ENCODE measurements around the gene SLC4A4.

Gene SLC4A4

GRCh38 chr4:71453531-71453930 is 114.7 kb downstream of the SLC4A4 start:
- Histone ChIP-seq H3K9ac (ENCODE audit: low read depth in 1 of 2, low read length in 2 of 2) (no peak overlapping the region), H3K36me3 (ENCODE audit: control insufficient read depth in 2 of 2, insufficient read depth in 2 of 2, low read length in 2 of 2) (peaks cover 11 to 22% of the 10 kb centered on the region in 2 donors), H3K27me3 (ENCODE audit: control insufficient read depth in 2 of 2, insufficient read depth in 2 of 2, low read length in 2 of 2) (no peaks in the 10 kb centered on the region), H3K4me1 (ENCODE audit: control insufficient read depth in 2 of 2, insufficient read depth in 2 of 2, low read length in 2 of 2) (no peaks in the 10 kb centered on the region), H3K9me3 (ENCODE audit: control insufficient read depth in 2 of 2, low read length in 2 of 2) (no peaks in the 10 kb centered on the region), H3K27ac (ENCODE audit: low read depth in 2 of 2, low read length in 2 of 2) (no peak overlapping the region), H3K4me3 (ENCODE audit: low read length in 2 of 2) (no peak overlapping the region)

- Histone ChIP-seq H3K27me3 (ENCODE audit: control insufficient read depth in 2 of 2, insufficient read depth in 2 of 2, low read length in 2 of 2) (no peaks in the 10 kb centered on the region), H3K9ac (ENCODE audit: low read depth in 1 of 2, low read length in 2 of 2) (no peak overlapping the region), H3K9me3 (ENCODE audit: control insufficient read depth in 2 of 2, low read length in 2 of 2) (no peaks in the 10 kb centered on the region), H3K4me3 (ENCODE audit: low read length in 2 of 2) (no peak overlapping the region), H3K27ac (ENCODE audit: low read depth in 2 of 2, low read length in 2 of 2) (no peak overlapping the region), H3K36me3 (ENCODE audit: control insufficient read depth in 2 of 2, insufficient read depth in 2 of 2, low read length in 2 of 2) (peaks cover 6 to 13% of the 10 kb centered on the region in 2 donors), H3K4me1 (ENCODE audit: control insufficient read depth in 2 of 2, insufficient read depth in 2 of 2, low read length in 2 of 2) (peaks cover 2 to 3% of the 10 kb centered on the region in 2 donors)
Observed at GRCh38 chr4:71456841-71457240, 118.0 kb downstream of the SLC4A4 start.

- Histone ChIP-seq H3K9me3 (ENCODE audit: control insufficient read depth in 2 of 2, low read length in 2 of 2) (no peaks in the 10 kb centered on the region), H3K27ac (ENCODE audit: low read depth in 2 of 2, low read length in 2 of 2) (peak overlapping the region in 1 of 2 donors; percentile 9)
Observed at GRCh38 chr4:71460371-71460770, 121.6 kb downstream of the SLC4A4 start.

GRCh38 chr4:71461422-71461821 is 122.6 kb downstream of the SLC4A4 start:
- peaks cover 3 to 13% of the 10 kb centered on the region in 2 donors for H3K36me3 ChIP-seq (ENCODE audit: control insufficient read depth in 2 of 2, insufficient read depth in 2 of 2, low read length in 2 of 2)
- H3K27me3 ChIP-seq (ENCODE audit: control insufficient read depth in 2 of 2, insufficient read depth in 2 of 2, low read length in 2 of 2), result no peaks in the 10 kb centered on the region
- peaks cover 2 to 3% of the 10 kb centered on the region in 2 donors for H3K4me1 ChIP-seq (ENCODE audit: control insufficient read depth in 2 of 2, insufficient read depth in 2 of 2, low read length in 2 of 2)
- H3K27ac ChIP-seq (ENCODE audit: low read depth in 2 of 2, low read length in 2 of 2), result no peak overlapping the region
- H3K9ac ChIP-seq (ENCODE audit: low read depth in 1 of 2, low read length in 2 of 2), result no peak overlapping the region
- no peak overlapping the region for H3K4me3 ChIP-seq (ENCODE audit: low read length in 2 of 2)
- no peaks in the 10 kb centered on the region for H3K9me3 ChIP-seq (ENCODE audit: control insufficient read depth in 2 of 2, low read length in 2 of 2)

More at GRCh38 chr4:71460371-71460770, 121.6 kb downstream of the SLC4A4 start:
- peaks cover 2 to 3% of the 10 kb centered on the region in 2 donors for H3K4me1 ChIP-seq (ENCODE audit: control insufficient read depth in 2 of 2, insufficient read depth in 2 of 2, low read length in 2 of 2)
- H3K4me3 ChIP-seq (ENCODE audit: low read length in 2 of 2), result no peak overlapping the region
- H3K27me3 ChIP-seq (ENCODE audit: control insufficient read depth in 2 of 2, insufficient read depth in 2 of 2, low read length in 2 of 2), result no peaks in the 10 kb centered on the region
- peaks cover 3 to 8% of the 10 kb centered on the region in 2 donors for H3K36me3 ChIP-seq (ENCODE audit: control insufficient read depth in 2 of 2, insufficient read depth in 2 of 2, low read length in 2 of 2)
- H3K9ac ChIP-seq (ENCODE audit: low read depth in 1 of 2, low read length in 2 of 2), result no peak overlapping the region

GRCh38 chr4:71466775-71467174 is 128.0 kb downstream of the SLC4A4 start:
- peaks cover 10 to 32% of the 10 kb centered on the region in 2 donors for H3K36me3 ChIP-seq (ENCODE audit: control insufficient read depth in 2 of 2, insufficient read depth in 2 of 2, low read length in 2 of 2)
- no peak overlapping the region for H3K27ac ChIP-seq (ENCODE audit: low read depth in 2 of 2, low read length in 2 of 2)
- no peak overlapping the region for H3K9ac ChIP-seq (ENCODE audit: low read depth in 1 of 2, low read length in 2 of 2)

GRCh38 chr4:71468116-71468710 is 129.4 kb downstream of the SLC4A4 start:
- Histone ChIP-seq H3K9ac (ENCODE audit: low read depth in 1 of 2, low read length in 2 of 2) (no peak overlapping the region), H3K9me3 (ENCODE audit: control insufficient read depth in 2 of 2, low read length in 2 of 2) (no peaks in the 10 kb centered on the region), H3K27me3 (ENCODE audit: control insufficient read depth in 2 of 2, insufficient read depth in 2 of 2, low read length in 2 of 2) (no peaks in the 10 kb centered on the region), H3K4me3 (ENCODE audit: low read length in 2 of 2) (no peak overlapping the region), H3K4me1 (ENCODE audit: control insufficient read depth in 2 of 2, insufficient read depth in 2 of 2, low read length in 2 of 2) (no peaks in the 10 kb centered on the region), H3K36me3 (ENCODE audit: control insufficient read depth in 2 of 2, insufficient read depth in 2 of 2, low read length in 2 of 2) (peaks cover 13 to 39% of the 10 kb centered on the region in 2 donors), H3K27ac (ENCODE audit: low read depth in 2 of 2, low read length in 2 of 2) (no peak overlapping the region)

More at GRCh38 chr4:71466775-71467174, 128.0 kb downstream of the SLC4A4 start:
- no peak overlapping the region for H3K4me3 ChIP-seq (ENCODE audit: low read length in 2 of 2)
- H3K4me1 ChIP-seq (ENCODE audit: control insufficient read depth in 2 of 2, insufficient read depth in 2 of 2, low read length in 2 of 2), result no peaks in the 10 kb centered on the region
- H3K9me3 ChIP-seq (ENCODE audit: control insufficient read depth in 2 of 2, low read length in 2 of 2), result no peaks in the 10 kb centered on the region
- H3K27me3 ChIP-seq (ENCODE audit: control insufficient read depth in 2 of 2, insufficient read depth in 2 of 2, low read length in 2 of 2), result no peaks in the 10 kb centered on the region

- Histone ChIP-seq H3K27ac (ENCODE audit: low read depth in 2 of 2, low read length in 2 of 2) (no peak overlapping the region), H3K36me3 (ENCODE audit: control insufficient read depth in 2 of 2, insufficient read depth in 2 of 2, low read length in 2 of 2) (peaks cover 13 to 34% of the 10 kb centered on the region in 2 donors), H3K9ac (ENCODE audit: low read depth in 1 of 2, low read length in 2 of 2) (no peak overlapping the region)
Observed at GRCh38 chr4:71469541-71469940, 130.7 kb downstream of the SLC4A4 start.

GRCh38 chr4:71470524-71470923 is 131.7 kb downstream of the SLC4A4 start:
- Histone ChIP-seq H3K9me3 (ENCODE audit: control insufficient read depth in 2 of 2, low read length in 2 of 2) (no peaks in the 10 kb centered on the region), H3K4me3 (ENCODE audit: low read length in 2 of 2) (no peak overlapping the region), H3K27ac (ENCODE audit: low read depth in 2 of 2, low read length in 2 of 2) (no peak overlapping the region), H3K9ac (ENCODE audit: low read depth in 1 of 2, low read length in 2 of 2) (no peak overlapping the region), H3K27me3 (ENCODE audit: control insufficient read depth in 2 of 2, insufficient read depth in 2 of 2, low read length in 2 of 2) (no peaks in the 10 kb centered on the region), H3K4me1 (ENCODE audit: control insufficient read depth in 2 of 2, insufficient read depth in 2 of 2, low read length in 2 of 2) (no peaks in the 10 kb centered on the region), H3K36me3 (ENCODE audit: control insufficient read depth in 2 of 2, insufficient read depth in 2 of 2, low read length in 2 of 2) (peaks cover 13 to 34% of the 10 kb centered on the region in 2 donors)

More at GRCh38 chr4:71469541-71469940, 130.7 kb downstream of the SLC4A4 start:
- no peaks in the 10 kb centered on the region for H3K4me1 ChIP-seq (ENCODE audit: control insufficient read depth in 2 of 2, insufficient read depth in 2 of 2, low read length in 2 of 2)
- no peak overlapping the region for H3K4me3 ChIP-seq (ENCODE audit: low read length in 2 of 2)
- H3K9me3 ChIP-seq (ENCODE audit: control insufficient read depth in 2 of 2, low read length in 2 of 2), result no peaks in the 10 kb centered on the region
- H3K27me3 ChIP-seq (ENCODE audit: control insufficient read depth in 2 of 2, insufficient read depth in 2 of 2, low read length in 2 of 2), result no peaks in the 10 kb centered on the region

- H3K27ac ChIP-seq (ENCODE audit: low read depth in 2 of 2, low read length in 2 of 2), result no peak overlapping the region
- no peak overlapping the region for H3K9ac ChIP-seq (ENCODE audit: low read depth in 1 of 2, low read length in 2 of 2)
- no peaks in the 10 kb centered on the region for H3K27me3 ChIP-seq (ENCODE audit: control insufficient read depth in 2 of 2, insufficient read depth in 2 of 2, low read length in 2 of 2)
- H3K9me3 ChIP-seq (ENCODE audit: control insufficient read depth in 2 of 2, low read length in 2 of 2), result no peaks in the 10 kb centered on the region
- H3K4me3 ChIP-seq (ENCODE audit: low read length in 2 of 2), result no peak overlapping the region
- peaks cover 10 to 28% of the 10 kb centered on the region in 2 donors for H3K36me3 ChIP-seq (ENCODE audit: control insufficient read depth in 2 of 2, insufficient read depth in 2 of 2, low read length in 2 of 2)
- H3K4me1 ChIP-seq (ENCODE audit: control insufficient read depth in 2 of 2, insufficient read depth in 2 of 2, low read length in 2 of 2), result no peaks in the 10 kb centered on the region
Observed at GRCh38 chr4:71472946-71473345, 134.1 kb downstream of the SLC4A4 start.

GRCh38 chr4:71473541-71474240 is 134.9 kb downstream of the SLC4A4 start:
- H3K9ac ChIP-seq (ENCODE audit: low read depth in 1 of 2, low read length in 2 of 2), result no peak overlapping the region
- H3K27me3 ChIP-seq (ENCODE audit: control insufficient read depth in 2 of 2, insufficient read depth in 2 of 2, low read length in 2 of 2), result no peaks in the 10 kb centered on the region
- H3K4me1 ChIP-seq (ENCODE audit: control insufficient read depth in 2 of 2, insufficient read depth in 2 of 2, low read length in 2 of 2), result no peaks in the 10 kb centered on the region
- peaks cover 10 to 28% of the 10 kb centered on the region in 2 donors for H3K36me3 ChIP-seq (ENCODE audit: control insufficient read depth in 2 of 2, insufficient read depth in 2 of 2, low read length in 2 of 2)
- no peaks in the 10 kb centered on the region for H3K9me3 ChIP-seq (ENCODE audit: control insufficient read depth in 2 of 2, low read length in 2 of 2)
- H3K27ac ChIP-seq (ENCODE audit: low read depth in 2 of 2, low read length in 2 of 2), result no peak overlapping the region
- no peak overlapping the region for H3K4me3 ChIP-seq (ENCODE audit: low read length in 2 of 2)

Measured in mucosa of rectum (tissue), 2 donors.